DMS114 treated with DMSO at 0.1 percent for 48 hours (cell line): ENCODE results near the gene CD24.
"Not testable (repeated sequence)": the region's sequence is repeated elsewhere in the genome, so short reads cannot be mapped to it uniquely, and the experiment has no call there.

ENCODE experiments used
- DNase-seq: peaks from one replicate; lab custom pipeline; 2025; ENCODE audit not compliant: unreplicated experiment; lab: John Stamatoyannopoulos, UW

The CD24 gene, protein sequence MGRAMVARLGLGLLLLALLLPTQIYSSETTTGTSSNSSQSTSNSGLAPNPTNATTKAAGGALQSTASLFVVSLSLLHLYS

DNA sequence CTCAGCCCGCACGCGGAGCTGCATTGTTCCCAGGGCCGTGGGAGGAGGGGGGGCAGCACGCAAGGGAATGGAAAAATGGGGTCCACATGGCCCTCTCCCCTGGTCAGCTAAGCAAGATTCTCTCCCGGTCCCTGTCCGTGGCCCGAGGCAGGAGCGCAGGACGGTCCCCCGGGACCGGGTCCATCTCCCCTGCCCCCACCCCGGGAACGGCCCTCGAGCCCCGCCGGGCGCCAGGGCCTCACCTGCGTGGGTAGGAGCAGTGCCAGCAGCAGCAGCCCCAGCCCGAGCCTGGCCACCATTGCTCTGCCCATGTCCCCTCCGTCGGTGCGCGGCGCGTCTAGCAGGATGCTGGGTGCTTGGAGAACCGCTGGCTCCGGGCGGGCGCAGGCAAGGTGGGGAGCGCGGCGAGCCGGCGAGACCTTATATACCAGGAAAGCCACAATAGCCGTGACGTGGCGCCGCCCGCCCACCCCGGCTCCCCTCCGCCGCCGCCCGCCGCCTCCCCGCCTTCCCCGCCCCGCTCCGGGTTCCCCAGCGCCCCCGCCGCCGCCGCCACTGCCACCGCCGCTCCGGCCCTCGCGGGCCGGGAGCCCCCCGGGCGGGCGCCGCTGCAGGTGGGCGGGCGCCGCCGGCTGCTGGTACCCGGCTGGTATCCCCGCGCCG lies at the start of gene CD24:
CD24 (minus strand) TSS at position 394 of the 663 bp plus-strand sequence; CDS start at position 311, 83 bp downstream.
- no peak for DNase-seq

DNA sequence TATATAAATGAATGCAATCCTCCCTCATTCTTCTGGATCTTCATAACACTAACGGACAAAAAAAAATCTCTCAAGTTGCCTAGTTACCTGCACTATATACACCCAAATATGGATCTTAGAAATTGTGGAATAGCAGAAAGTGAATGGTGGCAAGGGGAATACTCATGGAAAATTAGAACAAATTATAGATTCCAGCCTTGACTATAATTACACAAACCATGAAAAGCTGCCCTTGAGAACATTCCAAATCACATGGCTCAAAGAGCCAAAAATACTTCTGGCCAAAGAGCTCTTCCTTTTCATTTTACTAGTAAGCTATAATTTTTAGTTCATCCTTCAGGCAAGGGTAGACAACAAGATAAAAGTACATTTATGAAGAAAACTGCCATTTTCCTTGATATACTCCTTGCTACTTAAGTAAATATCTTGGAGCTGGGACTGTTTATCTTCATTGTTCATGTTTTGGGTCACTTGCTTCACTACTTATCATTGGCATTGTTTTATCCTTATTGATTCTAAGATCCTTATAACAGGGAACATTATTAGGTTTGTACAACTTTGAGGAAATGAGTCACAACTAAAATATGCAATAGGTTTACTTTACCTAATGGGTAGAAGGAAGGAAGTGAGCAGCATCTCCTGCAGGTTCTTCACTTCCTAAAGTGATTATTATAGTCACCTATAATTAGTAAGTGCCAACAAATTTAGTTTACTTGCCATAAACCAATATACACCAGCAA lies 47.1 kb upstream of the CD24 start:
- DNase-seq, result no peak

DNA sequence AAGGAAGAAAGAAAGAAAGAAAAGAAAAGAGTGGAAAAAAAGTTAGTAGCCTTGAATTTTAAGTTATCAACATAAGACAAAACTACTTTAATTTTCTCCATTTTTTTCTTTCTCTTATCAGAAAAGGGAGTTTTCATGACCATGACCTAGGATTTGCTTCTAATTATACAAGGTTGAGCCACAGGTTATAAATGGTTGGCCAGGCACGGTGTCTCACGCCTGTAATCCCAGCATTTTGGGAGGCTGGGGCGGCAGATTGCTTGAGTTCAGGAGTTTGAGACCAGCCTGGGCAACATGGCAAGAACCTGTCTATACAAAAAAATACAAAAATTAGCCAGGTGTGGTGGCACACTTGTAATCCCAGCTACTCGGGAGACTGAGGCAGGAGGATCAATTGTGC lies 45.7 kb upstream of the CD24 start:
- no peak for DNase-seq

DNA sequence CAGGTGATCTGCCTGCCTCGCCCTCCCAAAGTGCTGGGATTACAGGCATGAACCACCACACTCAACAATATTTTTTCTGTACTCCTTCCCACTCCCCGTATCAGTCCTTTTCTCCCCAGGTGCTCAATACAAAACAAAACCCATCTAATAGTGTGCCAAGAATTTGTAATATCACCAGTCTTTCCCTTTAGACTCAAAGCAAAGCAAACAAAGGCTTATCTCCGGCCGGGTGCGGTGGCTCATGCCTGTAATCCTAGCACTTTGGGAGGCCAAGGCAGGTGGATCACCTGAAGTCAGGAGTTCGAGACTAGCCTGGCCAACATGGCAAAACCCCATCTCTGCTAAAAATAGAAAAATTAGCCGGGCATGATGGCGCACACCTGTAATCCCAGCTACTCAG lies 45.1 kb upstream of the CD24 start:
- not testable (repeated sequence) for DNase-seq

DNA sequence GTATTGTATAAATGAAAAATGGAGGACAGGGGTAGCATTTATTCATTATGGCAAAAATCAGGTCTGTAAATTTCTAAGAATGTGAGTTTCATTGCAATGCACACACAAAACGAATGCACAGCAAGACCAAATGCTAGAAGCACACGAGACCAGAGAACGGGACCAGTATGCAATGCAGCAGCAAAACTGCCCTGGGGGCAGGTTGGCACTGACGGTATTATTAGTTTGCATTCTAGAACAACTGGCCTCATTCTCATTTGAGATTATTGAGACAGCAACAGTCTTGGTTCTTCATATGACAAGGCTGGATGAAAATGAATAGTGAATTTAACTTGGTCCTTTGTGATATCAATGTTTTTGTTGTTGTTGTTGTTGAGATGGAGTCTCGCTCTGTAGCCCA lies 44.5 kb upstream of the CD24 start:
- DNase-seq, result no peak

DNA sequence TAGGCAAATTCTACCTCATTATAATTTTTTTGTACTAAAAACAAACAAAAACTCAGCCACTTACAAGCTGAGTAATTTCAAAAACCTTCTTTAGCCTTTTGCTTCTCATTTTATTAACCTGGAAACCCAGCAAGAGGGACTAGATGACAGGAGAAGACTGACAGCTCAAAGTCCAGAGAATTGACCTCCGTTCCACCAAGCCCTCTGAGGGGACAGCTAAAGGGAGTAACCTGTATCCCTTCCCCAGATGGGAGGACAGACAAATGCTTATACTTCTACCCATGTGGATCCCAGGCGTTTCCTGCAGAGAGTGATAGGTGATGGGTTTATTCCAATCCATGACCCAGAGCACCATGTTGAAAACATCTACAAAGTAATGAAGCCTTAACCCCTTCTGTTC lies 35.0 kb upstream of the CD24 start:
- no peak for DNase-seq

DNA sequence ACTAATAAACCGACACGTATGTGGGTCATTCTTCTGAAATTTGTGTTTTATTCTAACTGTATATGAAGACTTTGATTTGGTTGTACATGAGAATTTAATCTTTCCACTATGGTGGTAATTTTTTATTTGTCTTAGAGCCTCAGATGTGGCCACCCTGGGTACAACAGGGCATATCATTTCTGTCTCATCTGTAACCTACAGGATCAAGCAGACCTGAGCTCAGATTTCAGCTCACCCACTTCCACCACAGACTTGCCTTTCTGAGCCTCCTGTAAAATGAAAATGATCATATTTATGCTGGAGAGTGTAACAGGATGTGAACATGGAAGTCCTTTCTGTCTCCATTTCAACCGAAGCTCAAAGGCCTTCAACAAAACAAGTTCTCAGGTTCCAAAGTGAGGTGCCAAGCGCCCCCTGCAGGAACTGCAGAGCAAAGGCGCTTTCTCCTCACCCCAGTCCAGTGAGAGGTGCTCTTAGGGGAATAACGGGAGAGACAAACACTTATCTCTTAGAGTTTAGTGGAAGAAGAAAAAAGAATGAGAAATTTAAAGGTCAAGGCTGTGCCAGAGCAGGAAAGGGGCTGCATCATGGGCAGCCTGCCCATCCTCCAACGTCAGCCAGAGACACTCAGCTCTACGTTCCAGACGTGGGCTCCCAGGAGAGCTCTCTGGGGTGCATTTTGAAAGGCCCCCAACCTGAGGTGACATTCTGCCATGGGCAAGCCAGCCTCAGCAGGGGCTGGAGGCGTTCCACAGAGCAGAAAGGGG lies 23.0 kb upstream of the CD24 start:
- DNase-seq, result peak; percentile 15

DNA sequence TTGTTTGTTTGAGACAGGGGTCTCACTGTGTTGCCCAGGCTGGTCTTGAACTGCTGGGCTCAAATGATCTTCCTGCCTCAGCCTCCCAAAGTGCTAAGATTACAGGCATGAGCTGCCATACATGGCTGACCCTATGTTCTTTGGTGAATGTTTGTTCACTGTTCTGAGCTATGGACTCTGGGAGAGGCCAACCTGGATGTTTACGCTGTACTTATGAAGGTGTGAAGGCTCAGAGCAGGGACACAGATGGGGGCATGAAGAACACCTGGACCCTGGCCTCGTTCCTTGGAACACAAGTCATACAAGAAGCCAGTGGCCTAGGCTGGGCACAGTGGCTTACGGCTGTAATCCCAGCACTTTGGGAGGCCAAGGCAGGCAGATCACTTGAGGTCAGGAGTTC lies 21.1 kb upstream of the CD24 start:
- no peak for DNase-seq

DNA sequence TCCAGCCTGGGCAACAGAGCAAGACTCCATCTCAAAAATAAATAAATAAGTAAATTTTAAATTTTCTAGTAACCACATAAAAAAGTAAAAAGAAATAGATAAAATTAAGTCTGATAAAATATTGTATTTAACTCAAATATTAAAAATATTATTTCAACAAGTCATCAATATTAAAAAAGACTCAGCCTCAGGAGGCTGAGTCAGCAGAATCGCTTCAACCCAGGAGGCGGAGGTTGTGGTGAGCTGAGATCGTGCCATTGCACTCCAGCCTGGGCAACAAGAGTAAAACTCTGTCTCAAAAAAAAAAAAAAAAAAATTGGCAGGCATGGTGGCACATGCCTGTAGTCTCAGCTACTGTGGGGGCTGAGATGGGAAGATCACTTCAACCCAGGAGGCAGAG lies 15.2 kb upstream of the CD24 start:
- DNase-seq, result not testable (repeated sequence)

DNA sequence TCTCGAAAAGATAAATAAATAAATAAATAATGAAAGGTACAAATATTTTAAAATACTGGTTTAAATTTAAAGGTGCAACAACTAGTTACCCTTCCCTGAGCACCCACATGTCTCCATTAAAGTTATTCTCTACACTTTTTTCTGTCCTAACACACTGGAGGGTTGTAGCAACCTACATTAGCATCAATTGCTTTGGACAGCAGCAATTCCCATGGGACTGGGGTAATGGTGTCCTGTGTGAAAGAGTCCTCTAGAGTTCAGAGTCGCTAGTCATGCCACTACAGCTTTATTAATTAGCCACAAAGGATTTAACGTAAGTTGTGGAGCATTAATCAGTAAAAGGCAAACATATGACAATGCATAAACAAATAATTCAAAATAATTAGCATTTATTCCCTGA lies 14.1 kb upstream of the CD24 start:
- no peak for DNase-seq

DNA sequence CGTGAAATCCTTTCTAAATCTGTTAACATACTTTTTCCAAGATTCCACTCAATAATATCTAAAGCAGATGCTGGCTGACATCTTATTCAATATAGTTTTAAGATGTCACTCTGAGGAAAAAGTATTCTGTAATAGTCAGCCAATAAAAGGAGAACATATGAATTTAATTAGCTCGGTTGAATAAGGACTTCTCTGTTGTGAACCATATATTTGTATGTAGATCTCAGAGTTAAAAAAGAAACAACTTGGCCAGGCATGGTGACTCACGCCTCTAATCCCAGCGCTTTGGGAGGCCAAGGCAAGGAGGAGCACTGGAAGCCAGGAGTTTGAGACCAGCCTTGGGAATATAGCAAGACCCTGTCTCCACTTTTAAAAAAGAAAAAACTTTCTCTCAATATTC lies 7.4 kb upstream of the CD24 start:
- DNase-seq, result no peak

DNA sequence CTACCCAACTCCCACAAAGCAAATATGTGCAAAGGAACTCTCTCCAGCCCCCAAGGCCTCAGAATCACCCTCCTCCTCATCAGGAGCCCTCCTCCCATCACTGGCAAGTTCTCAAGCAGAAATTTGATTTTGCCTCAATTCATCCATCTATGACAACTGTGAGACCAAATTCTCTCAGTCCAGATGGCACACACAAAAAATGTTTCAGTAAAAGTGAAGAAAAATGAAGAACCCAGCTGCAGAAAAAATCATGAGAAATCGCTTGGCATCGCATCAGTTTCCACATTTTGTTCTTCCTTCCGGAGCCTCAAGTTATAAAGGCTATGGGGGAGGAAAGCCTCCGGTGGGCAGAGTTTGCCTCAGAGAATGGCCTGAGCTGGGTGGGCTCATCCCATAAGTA lies 6.4 kb upstream of the CD24 start:
- no peak for DNase-seq

DNA sequence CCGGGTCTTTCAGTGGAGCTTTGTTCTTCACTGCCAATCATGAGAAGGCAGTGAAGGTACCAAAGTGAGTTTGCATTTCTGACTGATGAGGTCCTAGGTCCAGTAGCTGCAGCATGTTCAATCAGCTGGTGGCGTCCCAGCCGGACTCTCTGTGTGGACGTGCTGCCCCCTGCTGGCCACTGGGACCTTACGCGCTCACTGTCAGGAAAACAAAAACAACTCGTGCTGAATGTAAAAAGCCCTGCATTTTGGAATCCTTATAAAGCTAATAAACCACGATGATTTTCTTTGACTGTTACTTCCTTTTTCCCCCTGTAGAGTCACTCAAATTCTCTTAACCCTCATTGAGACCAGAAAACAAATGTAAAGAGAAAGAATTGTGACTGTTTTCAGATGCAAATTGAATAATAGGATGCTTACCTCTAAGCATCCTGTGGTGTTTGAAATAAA lies 4.9 kb upstream of the CD24 start:
- DNase-seq, result peak; percentile 62

DNA sequence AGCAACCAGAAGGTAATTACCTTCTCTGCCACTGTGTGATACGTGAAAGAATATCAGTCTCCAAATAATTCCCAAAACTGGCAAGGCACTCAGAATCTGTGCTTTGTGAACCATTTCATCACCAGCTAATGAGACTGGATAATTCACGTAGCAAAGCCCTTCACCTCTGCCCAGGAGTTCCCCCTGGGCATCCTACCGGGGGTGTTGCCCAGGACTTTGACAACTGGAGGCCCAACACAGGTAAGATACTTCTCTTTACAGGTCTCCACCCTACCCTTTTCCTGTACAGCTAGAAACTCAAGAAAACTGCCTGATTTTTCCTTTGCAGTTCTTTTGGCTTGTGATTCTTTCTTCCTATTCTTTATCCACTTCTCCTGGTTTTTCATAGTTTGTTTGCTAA lies 2.7 kb upstream of the CD24 start:
- no peak for DNase-seq

DNA sequence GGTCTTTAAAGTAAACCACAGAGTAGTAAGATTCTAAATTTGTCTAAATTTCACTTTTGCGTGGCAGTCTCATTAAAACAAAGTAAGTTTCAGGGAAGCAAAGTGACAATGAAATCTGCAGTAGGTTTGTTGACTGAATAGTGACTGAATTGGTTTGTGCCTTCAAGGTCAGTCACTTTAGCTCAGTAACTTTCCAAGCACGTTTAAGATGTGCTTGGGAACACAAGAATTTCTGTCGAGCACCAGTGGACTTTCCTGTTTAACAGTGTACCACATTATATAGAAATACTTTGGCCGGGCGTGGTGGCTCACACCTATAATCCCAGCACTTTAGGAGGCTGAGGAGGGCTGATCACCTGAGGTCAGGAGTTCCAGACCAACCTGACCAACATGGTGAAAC lies 1.7 kb upstream of the CD24 start:
- no peak for DNase-seq

DNA sequence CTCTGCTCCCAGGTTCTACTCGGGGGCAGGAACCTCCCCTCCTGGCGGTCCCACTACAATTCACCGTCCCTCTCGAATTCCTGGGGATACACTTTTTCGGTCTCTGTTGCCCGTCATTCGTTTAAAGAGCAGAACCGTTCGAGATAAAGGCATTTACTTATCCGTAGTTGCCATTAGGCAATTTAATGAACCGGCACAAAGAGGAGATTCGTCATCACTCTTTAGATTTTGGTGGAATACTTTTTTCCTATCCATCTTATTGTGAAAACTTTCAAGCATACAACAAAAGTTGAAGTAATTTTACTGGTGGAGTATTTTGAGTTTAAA lies 1.2 kb upstream of the CD24 start:
- DNase-seq, result no peak

DNA sequence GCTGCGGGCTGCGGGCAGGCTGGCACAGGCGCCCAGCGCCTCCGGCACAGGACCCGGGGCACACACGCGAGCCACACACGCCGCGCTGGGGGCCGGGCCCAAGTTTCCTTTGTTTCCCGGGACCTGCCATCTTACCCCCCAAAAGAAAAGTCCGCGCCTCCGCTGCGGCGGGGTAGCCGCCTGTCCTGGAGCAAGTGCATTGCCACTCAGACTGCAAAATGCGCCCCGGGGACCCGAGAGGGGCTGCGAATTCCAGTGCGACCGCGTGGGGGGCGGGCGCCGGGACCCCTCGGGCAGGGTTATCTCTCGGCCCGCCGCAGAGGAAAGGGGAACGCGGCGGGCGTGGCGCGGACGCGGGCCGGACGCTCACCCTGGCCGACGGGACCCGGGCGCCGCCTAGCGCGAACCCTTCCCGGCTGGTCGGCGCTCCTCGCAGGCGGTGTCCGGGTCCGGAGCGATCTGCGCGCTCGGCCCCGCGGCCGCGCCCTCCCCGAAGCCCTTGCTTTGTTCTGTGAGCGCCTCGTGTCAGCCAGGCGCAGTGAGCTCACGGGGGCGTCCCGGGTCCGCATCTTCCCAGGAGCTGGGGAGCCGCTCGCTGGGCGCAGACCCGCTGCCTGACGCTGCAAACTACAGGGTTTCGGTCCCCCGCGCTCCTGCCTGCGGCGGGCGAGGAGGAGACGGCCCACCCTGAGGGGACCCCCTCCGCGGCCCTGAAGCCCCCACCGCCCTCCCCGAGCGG lies 639 bp upstream of the CD24 start:
- no peak for DNase-seq

DNA sequence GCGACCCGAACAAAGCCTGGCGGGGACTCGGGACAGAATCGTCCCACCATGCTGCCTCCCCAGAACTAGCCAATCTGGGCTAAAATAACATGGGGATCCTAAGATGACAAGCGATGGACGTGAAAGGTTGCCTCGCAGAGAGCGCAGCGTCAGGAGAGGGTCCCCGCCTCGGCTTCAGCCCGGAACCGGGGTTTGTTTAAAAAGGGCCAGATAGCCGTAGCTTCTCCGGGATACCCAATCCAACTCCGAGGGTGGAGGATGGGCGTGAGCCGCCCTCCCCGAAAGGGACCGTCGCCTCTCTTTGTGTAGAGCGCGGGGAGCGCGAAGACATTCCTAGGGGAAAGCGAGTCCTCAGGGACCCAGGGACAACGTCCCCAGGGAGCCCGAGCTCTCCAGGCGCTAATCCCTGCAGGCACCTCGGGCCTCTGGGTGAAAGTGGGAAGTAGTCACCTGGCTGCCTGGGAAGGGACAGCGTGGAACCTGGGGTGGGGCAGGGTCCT lies 643 bp downstream of the CD24 start:
- no peak for DNase-seq

DNA sequence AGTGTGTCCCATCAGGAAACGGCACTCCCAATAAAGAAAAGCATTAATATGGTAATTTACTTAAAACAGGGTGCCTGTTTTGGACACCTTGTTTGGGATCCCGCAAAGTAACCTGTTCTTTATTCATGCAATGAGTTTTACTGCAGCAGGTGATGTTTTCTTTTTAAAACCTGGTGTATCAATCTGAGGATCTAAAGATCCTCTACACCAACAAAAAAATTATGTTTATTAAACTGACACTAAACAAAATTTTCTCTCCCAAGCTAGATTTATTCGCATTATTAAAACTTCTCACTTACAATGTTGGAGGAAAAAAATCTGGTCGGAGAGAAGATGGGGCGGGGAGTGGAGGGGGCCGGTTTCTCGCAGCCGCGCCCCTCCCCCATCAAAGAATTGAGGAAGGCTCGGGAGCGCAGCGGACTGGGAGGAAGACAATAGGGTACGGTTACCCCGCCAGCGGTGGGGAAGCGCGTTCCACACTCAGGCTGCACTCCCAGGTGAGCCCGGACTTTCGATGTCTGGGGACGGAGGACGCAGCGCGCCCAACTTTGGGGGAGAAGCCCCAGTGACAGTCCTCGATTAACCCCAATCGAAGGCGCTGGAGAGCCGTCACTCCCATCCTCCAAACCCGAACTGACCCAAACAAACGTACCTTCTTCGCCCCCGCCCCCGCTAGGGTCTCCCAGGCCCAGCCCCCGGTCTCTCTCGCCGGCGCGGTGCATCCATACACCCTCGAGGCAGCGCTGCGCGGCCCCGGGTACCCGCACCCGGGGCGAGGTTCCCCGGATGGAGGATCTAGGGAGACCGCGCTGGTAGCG lies 1.3 kb downstream of the CD24 start:
- no peak for DNase-seq

DNA sequence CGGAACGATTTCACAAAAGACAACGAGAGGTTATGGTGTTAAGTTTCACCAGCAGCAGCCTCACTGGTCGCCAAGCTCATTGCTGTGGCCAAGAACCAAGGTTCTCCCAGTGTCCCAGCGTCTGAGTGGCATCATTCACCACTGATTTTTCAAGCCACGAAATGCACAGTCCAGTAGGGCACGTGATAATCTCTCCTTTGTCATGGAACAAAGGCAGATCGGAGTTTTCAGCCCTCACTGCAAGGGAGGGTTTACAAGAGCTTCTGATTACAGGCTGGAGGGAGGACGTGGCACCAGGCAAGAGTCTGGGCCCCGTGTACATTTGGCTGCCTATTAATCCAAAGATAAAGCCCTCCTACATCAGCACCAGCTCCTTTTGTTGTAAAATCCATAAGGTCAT lies 2.0 kb downstream of the CD24 start:
- no peak for DNase-seq
